Pons (tissue), 1 donor: ENCODE measurements around the gene MGLL.
"Not testable (repeated sequence)": the region's sequence is repeated elsewhere in the genome, so short reads cannot be mapped to it uniquely, and the experiment has no call there.

Experiments used
- DNase-seq: peaks from one replicate; pipeline ENCODE4 v3.0.0-alpha.2; 2016; ENCODE audit warnings: low spot score

MGLL gene

GRCh38 chr3:127707851-127708411 lies 114.4 kb downstream of the MGLL start:
- DNase-seq = no peak

- no peak for DNase-seq
These were observed 115.4 kb downstream of the MGLL start for GRCh38 chr3:127706785-127707351.

- no peak for DNase-seq
These were observed 116.0 kb downstream of the MGLL start for GRCh38 chr3:127706312-127706711.

DNA sequence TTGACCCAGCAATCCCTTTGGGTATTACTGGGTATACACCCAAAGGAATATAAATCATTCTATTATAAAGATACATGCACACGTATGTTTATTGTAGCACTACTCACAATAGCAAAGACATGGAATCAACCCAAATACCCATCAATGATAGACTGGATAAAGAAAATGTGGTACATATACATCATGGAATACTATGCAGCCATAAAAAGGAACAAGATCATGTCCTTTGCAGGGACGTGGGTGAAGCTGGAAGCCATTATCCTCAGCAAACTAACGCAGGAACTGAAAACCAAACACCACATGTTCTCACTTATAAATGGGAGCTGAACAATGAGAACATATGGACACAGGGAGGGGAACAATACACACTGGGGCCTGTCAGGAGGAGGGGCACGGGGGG lies 117.5 kb downstream of the MGLL start:
- not testable (repeated sequence) for DNase-seq

GRCh38 chr3:127702151-127702578 lies 120.2 kb downstream of the MGLL start:
- no peak for DNase-seq

- no peak for DNase-seq
These were observed 120.9 kb downstream of the MGLL start for GRCh38 chr3:127701280-127701911.

DNA sequence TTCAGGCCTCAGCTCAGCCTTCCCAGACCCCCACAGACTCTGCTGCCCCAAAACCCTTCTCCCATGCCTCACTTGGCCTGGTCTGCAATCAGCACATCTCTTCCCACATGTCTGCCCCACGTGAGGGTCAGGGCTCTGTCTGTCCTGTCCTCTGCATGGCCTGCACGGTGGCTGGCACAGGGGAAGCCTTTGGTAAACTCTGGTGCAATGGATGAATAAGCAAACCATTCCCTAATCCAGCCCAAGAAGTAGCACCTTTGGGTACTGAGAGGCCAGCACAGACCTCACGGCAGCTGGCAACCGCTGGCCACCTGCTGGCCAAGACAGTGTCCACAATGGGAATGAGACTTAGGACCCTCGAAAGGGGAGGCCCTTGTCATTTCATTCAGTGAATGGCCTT lies 121.9 kb downstream of the MGLL start:
- no peak for DNase-seq

GRCh38 chr3:127699416-127700300 lies 122.7 kb downstream of the MGLL start:
- no peak for DNase-seq

DNA sequence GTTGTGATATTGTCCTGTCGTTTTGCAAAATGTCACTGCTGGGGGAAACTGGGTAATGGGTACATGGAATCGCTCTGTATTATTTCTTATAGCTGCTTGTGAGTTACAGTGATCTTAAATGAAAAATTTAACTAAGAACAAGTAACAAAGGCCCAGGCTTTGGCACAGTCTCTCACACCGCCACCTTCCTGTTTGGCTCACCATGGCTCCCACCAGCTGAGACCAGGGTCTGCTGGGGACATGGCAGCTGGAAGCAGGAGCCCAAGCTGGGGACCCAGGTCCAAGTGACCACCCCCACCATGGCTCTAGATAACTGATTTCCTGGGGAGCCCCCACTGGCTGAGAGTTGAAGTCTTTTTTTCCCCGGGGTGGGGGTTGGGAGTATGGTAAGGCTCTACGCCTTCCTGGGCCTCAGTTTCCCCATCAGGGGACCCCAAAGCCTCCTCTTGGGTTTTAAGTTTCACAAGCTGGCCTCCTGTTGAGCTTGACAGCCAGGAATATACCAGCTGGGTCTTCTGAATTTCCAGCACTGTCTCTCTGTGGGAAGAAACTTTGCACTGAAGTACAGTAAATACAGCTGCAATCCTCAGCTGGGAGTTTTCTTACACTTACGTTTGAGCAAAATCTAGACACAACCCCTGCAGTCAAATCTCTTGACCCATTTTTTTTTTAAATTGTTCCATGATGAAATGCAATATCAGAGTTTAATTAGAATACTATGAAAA lies 123.5 kb downstream of the MGLL start:
- DNase-seq = no peak

GRCh38 chr3:127698286-127698685 lies 124.0 kb downstream of the MGLL start:
- DNase-seq = no peak

GRCh38 chr3:127697551-127698240 lies 124.6 kb downstream of the MGLL start:
- peak; percentile 89 for DNase-seq

GRCh38 chr3:127694467-127695215 lies 127.7 kb downstream of the MGLL start:
- no peak for DNase-seq

- no peak for DNase-seq
These were observed 128.9 kb downstream of the MGLL start for GRCh38 chr3:127693336-127693843.

- DNase-seq = no peak
These were observed 129.6 kb downstream of the MGLL start for GRCh38 chr3:127692501-127693335.

- no peak for DNase-seq
These were observed 130.3 kb downstream of the MGLL start for GRCh38 chr3:127691974-127692373.

DNA sequence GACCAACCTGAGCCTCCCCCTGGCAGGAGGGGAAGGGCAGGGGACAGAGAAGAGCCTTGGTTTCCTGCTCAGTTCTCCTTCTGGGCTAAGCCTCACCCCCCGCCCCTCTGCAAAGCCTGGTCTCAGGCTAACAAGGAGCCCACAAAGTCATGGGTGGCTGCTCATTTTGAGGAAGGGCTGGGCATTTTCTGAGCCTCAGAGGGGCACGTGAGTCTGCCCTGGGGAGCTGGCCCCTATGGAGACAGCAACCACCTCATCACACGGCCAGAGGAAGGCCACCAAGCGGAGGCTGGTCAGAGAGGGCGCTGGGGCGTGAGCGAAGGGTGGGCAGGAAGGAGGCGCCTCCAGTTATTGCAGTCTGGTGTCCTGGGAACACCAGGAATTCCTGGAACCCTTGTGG lies 130.8 kb downstream of the MGLL start:
- DNase-seq = no peak

DNA sequence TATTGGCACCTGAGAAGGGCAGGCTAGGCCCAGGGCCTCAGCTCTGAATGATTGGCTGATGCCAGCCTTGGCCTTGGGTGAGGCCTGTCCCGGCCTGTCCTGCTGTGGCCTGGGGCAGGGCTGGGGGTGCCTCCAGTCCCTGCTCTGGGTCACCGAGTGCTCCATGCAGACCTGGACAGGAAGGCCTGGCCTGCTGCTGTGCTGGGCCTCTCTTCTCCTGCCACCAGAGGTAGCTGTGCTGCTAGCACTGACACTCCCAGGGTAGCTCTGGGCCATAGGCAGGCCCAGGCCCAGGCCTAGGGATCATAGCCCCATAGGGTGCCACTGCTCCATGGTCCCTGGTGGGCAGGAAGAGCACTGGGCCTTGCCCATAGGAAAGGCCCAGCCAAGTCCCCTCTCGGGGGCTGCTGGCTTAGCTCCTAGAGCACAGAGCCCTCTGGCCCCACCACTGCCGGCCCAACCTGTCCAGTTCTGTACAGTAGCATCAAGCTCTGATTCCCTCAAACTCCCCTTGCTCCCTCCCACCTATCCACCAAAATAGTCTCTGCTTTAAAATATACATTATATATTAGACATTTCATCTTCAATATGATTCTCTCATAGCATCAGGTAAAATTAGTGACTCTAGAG lies 131.4 kb downstream of the MGLL start:
- no peak for DNase-seq

DNA sequence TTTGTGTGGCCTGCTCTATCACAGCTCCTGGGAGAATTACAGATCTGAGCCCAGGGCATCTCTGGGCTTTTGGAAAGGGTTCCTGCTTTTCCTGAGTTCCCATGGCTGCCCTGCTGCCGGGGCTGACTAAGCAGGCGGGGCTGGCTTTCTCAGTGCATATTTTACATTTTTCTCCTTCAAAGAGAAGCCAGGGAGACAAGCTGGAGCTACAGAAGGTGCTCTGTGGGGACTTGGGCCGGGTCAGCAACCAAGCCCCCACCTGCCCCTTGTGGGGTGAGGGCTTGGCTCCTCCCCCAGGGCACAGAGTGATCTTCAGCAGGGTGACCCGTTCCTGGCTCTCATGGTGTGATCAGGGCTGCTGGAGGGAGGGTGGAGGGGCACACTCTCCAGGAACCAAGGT lies 132.2 kb downstream of the MGLL start:
- no peak for DNase-seq

DNA sequence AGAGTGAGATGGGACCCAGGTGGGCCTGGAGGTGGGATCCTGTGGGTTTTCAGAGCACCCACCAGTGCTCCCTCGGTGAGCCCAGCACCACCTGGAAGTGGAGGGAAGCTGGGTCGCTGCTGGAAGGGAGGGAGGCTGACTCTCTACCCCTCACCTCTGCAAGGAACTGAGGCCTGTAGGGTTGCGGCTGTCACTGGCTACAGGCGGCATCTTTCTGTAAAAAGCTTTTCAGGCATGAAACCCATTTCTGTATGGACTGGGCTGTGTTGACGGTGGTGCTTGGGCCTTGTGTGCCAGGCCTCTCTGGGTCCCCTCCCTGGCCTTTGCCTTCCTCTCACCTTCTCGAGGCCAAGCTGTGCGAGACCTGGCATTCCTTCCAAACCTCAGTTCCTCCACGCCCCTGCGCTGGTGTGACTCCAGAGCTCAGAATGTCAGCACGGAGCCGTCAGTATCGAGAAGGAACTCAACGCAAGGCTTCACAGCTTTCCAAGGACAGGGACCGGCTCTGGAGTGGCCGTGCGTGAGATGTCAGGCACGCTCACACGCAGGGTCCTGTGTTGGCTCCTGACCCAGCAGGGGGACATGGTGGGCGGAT lies 133.0 kb downstream of the MGLL start:
- DNase-seq = no peak
